ENCODE data around the gene STRIP1.

GRCh38 chr1:110017792-110018191 is 16.6 kb upstream of the STRIP1 start:
- TF ChIP-seq POLR2A (IDR thresholded peaks at IDR 0.05; ENCODE audit: low read depth, low read length), result no peak
- TF ChIP-seq POLR2AphosphoS5 (IDR thresholded peaks at IDR 0.05; ENCODE audit: low read depth, low read length), result no peak
- TF ChIP-seq TAF1 (IDR thresholded peaks at IDR 0.05; ENCODE audit: low read depth, low read length), result no peak
- TF ChIP-seq POU2F2 (IDR thresholded peaks at IDR 0.05; ENCODE audit: low read depth, low read length), result no peak
- no peak for TF ChIP-seq SPI1 (IDR thresholded peaks at IDR 0.05; ENCODE audit: low read depth, low read length)

All from GM12891 (cell line).